HG03558 (cell line): ENCODE data around the gene UMPS.
"Not testable (repeated sequence)": the region's sequence is repeated elsewhere in the genome, so short reads cannot be mapped to it uniquely, and the experiment has no call there.

Experiments used
- ATAC-seq: cut with Tn5 transposase; IDR thresholded peaks from one replicate; pipeline ENCODE4 v1.9.1; 2021; ENCODE audit warnings: moderate number of reproducible peaks; ENCODE audit not compliant: unreplicated experiment; ENCODE audit errors: extremely low read depth

UMPS gene

DNA sequence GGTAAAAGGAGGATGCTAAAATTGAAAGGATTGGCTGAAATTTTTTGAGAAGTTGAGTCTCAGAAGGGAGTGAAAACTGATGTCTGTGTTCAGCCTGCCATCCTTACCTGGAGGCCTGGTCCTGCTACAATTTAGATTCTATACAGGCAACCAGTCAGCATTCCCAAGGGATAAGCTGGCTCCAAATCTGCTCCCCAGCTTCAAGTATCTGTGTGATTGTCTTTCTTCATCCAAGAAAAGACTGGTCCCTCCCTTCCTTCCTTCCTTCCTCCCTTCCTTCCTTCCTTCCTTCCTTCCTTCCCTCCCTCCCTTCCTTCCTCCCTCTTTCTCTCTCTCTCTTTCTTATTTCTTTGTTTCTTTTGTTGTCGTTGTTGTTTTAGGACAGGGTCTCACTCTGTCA is 24.7 kb upstream of the UMPS start:
- ATAC-seq = no peak

DNA sequence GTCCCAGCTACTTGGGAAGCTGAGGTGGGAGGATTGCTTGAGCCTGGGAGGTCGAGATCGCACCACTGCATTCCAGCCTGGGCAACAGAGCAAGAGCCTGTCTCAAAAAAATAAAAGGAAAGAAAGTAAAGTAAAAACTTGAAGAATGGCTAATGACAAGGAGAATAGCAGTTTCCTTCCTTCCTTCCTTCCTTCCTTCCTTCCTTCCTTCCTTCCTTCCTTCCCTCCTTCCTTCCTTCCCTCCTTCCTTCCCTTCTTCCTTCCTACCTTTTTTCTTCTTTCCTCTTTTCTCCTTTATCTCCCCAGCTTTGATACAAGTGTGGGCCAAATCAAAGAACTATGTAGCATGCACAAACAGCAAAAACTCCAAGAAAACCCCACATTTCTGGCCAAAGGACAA is 23.0 kb upstream of the UMPS start:
- ATAC-seq = not testable (repeated sequence)

DNA sequence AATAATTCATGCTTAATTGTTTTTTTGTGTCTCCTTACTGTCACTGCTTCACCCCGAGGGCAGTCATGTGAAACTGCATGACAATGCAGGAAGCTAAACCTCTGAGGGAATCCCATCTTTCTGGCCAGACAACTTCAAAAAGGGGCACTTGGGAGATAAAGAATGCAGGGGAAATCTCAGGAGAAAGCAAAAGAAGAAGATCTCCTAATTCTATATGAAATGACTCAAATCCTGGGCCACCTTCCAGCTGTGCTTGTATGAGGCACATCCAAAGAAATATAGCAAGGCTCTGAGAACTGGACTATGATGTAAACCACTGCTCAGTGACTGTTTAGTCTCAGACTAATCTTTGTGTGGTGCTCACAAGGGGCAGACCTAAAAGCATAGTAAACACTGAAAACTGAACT is 22.6 kb upstream of the UMPS start:
- ATAC-seq = no peak

DNA sequence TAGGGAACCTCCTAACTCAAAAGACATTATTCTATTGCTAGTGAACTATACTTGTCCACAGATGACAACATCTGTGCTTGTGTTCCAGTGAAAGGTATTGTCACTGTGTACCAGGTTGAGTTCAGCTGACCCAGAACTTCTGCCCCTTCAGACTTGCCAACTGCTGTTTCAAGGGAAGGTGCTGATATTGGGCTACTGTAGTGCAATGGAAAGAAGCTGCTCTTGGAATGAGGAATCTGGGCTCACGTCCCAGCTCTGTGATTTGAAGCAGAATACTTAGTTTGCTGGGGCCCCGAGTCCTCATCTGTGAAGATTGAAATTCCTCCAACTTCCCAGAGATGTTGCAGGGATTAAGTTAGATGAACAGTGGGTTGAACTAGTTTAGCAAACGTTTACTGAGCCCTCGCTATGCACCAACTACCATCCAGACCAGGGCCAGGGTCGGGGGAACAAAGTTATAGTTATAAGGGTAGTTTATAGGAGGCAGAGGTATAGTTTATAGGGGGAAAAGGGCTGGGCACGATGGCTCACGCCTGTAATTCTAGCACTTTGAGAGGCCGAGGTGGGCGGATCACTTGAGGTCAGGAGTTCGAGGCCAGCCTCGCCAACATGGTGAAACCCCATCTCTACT is 15.9 kb upstream of the UMPS start:
- ATAC-seq = no peak

DNA sequence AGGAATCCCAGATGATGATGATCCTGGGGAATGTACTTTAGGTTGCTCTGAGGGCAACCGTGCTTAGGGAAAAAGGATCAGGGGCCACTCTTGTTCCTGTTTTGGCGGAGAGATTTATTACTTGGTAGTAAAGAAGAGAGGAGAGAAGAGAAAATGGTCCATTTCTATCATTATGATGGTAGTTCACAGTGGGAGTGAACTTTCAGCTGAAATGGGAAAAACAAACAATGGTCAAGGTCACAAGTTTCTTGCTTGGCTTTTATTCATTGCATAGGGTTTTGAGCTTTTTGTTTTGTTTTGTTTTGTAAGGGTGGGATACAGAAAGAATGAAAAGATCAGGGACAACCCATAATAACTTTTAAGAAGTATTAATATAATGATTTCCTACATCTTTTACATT is 7.7 kb upstream of the UMPS start:
- no peak for ATAC-seq

DNA sequence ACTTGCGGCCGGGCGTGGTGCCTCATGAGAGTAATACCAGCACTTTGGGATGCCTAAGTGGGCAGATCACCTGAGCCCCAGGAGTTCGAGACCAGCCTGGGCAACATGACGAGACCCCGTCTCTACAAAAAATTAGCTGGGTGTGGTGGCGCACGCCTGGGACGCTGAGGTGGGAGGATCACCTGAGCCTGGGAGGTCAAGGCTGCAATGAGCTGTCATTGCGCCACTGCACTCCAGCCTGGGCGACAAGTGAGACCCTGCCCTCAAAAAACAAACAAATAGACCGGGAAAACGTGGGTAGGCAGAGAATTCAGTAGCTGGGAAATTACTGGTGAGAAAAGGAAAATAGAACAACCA is 667 bp downstream of the UMPS start:
- ATAC-seq = no peak

DNA sequence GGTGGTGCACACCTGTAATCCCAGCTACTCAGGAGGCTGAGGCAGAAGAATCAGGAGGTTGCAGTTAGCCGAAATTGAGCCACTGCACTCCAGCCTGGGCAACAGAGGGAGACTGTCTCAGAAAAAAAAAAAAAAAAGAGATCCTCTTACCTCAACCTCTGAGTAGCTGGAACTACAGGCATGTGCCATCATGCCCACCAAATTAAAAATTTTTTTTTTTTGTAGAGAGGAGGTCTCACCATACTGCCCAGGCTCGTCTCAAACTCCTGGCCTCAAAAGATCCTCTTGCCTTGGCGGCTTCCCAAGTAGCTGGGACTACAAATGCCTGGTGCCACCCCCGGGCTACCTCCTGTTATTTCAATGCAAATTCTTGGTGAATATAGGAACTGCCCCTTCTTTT is 1.5 kb downstream of the UMPS start:
- ATAC-seq = no peak

DNA sequence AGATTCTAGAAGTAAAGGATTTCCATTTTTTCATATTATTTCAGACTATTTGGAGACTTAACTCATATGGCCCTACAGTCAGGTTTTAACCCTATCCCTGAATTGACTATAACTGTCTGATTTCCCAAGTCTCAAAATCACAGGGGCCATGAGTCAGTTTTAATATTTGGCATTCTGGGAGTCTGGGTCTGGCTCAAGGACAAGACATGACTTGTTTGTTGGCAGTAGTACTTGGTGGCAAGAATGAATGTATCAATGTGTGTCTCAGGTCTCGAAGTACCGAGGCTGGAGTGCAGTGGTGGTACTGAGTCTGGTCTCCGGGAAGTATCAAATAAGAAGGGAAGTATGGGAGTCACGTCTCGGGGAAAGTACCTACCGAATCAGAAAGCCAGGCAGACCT is 10.8 kb downstream of the UMPS start:
- ATAC-seq = no peak

DNA sequence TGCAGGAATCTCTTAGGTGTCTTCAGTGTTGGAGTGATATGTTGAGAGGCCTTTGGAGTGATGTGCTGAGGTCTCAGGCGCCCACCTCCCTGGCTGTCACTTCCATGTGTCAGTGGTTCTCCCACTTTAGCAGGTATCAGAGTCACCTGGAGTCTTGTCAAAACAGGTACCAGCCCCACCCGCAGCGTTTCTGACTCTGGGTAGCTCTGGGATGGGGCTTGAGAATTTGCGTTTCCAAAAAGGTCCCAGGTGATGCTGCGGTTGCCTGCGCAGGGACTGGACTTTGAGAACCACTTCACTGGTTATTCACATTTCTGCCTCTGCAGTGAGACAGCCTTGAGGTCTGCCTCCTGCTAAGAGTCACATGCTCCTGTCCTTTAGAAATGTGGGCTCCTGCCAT is 15.5 kb downstream of the UMPS start:
- no peak for ATAC-seq

DNA sequence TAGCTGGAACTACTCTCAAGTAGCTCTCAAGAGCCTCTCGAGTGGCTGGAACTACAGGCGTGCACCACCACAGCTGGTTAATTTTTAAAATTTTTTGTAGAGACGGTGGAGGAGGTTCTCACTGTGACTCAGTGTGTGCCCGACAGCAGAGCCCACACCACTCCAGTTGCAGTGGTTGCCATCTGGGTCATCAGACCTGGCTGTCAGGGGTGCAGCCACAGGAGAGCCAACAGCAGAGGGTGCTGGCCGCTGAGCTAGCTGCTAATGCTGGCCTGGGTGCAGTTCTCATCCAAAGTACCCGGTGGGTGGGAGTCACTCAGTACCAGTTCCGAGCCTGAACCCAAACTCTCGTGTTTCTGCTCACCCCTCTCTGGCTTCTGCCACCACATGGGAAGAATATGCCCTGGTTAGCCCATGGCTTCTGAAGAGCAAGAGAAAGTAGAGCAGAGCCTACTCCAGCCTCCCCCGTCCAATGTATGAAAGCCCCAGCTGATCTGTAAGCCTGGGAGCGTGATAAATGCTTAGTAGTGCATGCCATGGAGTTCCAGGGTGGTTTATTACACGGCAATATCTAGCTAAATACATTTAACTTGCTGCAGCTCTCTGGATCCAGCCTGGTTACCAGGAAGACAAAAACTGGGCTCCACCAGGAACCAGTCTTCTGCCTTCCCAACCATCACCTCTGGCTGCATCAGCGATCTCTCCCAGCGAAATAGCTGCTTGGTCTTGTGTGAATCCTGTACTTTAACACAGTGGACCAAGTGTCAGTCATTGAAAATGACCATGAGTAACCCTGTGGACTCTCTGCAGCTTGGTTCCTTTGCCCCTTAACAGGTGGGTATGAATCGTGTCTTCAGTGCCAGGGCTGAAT is 17.1 kb downstream of the UMPS start:
- ATAC-seq = no peak

DNA sequence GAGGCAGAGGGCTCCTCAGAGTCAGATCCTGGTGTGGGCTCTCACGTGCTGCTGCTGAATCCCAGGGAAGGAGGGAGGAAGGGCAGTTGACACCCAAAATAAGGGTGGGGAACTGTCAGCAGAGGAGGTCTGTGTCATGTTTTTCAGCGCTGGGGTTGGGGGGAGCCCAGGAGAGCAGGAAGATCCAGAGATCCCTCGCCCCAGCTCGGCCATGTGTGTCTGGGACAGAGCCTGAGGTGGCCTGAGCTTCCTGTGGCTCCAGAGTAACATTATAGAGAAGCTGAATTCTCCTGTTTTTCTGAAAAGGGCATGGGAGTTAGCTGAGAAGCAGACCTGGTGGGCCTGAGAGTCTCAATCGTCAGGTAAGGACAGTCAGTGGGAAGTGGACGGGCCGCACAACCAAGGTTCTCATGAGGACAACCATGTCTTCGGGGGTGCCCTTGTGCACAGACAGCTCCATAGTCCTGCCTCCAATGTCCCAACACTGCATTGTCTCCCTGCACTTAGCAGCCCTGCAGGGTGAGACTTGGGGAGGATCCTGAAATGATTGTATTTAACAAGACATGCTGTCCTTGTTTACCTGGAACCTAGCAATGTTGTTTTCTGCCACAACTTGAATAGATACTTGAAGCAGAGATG is 18.4 kb downstream of the UMPS start:
- ATAC-seq = no peak

DNA sequence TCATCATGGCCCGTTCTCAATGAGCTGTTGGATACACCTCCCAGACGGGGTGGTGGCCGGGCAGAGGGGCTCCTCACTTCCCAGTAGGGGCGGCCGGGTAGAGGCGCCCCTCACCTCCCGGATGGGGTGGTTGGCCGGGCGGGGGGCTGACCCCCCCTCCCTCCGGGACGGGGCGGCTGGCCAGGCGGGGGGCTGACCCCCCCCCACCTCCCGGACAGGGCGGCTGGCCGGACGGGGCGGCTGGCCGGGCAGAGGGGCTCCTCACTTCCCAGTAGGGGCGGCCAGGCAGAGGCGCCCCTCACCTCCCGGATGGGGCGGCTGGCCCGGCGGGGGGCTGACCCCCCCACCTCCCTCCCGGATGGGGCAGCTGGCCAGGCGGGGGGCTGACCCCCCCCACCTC is 19.6 kb downstream of the UMPS start:
- ATAC-seq = not testable (repeated sequence)

DNA sequence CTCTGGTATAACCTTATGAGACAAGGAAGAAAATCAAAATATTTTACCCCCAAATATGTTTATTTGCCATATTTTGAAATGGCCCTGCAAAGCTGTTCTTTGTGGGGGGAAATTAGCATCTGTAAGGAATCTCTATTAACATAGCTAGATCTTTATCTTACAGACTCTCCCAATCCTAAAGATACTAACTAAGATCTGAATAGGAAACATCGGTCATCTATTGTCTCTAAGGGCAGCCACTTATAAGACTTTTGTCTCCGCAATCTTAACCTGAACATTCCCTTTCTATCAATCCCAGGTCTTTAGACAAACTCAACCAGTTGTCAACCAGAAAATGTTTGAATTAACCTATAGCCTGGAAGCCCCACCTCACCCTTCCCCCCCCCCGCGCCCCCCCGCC is 21.2 kb downstream of the UMPS start:
- ATAC-seq = no peak

DNA sequence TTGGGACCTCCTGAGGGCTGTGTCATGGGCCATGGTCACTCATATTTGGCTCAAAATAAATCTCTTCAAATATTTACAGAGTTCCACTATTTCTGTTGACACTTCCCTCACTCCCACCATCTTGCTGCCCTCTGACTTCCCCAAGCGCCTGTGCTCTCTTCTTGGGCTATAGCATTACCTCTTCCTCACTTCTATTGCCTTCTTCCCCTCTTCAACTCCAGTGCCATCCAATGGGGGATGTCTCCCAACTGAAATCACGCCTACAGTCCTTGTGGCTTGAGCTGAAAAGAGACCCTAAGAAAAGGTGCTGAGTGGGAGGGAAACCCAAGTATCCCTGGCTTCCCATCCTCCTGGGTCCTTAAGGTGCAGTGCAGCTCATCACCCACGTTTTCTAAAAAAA is 21.8 kb downstream of the UMPS start:
- ATAC-seq = no peak

DNA sequence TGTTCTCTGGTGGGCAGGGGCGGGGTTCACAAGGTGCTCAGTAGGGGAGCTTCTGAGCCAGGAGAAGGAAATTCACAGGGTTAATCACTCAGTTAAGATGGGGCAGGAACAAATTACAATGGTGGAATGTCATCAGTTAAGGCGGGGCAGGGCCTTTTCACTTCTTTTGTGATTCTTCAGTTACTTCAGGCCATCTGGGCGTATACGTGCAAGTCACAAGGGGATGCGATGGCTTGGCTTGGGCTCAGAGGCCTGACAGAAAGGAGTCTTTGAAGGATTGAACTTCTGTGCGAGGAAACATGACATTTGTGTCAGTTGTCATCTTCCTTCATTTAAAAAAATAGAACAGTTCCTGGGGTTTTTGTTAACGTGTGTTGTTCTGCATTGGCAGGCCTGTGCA is 27.7 kb downstream of the UMPS start:
- ATAC-seq = not testable (repeated sequence)

DNA sequence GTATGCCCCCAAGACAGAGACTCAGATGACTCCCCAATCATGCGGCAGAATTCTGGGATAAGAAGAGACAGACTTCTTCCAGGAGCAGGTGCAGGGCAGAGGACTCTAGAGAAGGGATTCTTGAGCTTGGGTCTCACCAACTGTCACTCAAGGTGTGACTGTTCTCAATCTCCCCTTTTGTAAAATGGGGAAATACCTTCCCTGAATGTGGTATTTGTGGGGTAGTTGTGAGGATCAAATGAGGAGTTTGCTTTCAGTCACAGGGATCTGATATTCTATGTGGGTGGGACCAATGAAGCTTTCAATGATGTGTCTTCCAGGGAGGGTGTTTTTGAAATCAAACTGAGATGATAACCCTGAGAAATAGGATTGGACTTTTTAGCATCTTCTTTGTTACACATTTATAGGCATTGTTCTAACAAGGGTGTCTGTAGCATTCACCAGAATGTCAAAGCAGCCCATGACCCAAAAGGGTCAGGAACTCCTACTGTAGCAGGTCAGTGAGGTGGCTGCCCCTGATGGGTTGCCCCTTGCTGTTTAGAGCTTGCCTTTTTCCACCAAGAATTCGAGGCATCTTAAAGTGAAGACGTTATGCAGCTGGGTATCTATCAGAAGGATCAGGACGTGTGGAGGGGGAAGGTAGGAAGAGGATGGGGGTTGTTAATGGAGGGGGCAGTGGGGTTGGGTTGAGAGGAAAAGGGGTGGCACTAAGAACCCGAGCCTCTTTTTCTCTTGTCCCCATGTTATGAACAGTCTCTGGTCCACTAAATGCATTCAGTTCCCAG is 28.8 kb downstream of the UMPS start:
- ATAC-seq = no peak

DNA sequence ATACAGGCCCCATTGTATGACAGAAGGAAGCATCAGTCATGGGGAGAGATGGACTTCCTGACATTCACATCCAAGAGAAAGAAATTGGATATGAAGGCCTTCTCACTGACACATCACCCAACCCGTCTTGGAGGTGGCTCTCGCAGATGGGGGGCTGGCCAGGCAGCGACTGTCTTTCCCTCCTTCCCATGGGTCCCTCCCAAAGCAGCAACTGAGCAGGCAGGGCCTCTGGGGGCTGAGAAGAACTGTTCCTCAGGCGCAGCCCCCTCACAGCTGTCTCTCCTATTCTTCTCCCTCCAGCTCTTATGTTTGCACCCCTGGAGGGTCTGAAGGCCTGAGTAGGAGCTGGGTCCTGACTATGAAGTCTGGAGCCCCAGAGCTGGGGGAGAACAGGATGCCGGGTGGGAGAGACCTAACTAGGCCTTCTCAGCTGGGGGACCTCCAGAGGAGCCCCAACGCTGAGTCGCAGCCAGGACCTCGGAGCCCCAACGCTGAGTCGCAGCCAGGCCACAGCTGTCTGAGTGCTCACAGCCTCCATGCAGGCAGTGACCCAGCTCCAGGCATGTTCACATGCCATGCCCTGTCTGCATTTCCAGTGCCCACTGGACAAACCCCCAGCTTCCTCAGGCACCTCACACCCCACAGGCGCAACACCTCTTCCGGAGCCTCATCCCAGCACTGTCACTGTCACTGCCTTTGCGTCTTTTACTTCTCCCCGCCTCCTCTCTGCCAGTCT is 29.6 kb downstream of the UMPS start:
- no peak for ATAC-seq

DNA sequence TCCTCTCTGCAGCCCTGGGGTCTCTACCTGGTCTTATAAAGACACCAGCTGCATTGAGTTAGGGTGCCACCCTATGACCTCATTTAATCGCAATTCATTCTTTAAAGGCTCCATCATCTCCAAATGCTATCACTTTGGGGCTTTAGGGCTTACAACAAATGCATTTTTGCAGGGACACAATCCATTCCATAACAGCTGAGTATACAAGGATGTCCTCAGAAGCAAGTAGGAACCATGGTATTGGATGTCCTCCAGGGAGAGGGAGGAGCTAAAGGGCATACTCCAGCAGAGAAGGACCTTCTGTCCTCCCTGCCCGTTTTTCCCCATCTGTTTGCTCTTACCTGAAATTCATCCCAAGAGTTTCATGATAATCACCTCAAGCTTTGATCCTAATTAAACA is 30.3 kb downstream of the UMPS start:
- ATAC-seq = no peak

DNA sequence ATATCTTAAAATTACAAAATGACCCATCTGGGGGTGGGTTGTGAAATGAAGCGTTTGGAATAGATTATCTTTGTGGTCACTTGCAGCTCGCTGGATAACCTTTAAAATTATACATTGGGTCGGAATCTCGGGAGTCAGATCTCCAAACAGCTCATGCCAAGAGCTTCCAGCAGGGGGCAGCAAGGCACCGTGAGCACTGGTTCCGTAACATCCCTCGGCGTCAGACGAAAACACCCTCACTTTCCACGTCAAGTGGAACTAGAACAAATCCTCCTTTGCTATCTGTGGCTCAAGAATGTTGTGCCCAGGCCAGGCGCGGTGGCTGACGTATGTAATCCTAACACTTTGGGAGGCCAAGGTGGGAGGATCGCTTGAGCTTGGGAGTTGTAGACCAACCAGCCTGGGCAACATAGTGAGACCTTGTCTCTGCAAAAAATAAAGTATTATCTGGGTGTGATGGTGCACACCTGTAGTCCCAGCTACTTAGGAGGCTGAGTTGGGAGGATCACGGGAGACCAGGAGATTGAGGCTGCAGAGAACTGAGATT is 31.1 kb downstream of the UMPS start:
- no peak for ATAC-seq
